Panc1 (cell line): ENCODE measurements around the gene SLC12A7. TPM values are rescaled to one million over a fixed set of nuclear protein-coding genes. Genes with fewer than 3 reads are reported as not detected.
A peak's percentile ranks its signal among the peaks of the same experiment; 100 is the strongest.

ENCODE experiments used
- ATAC-seq: fragments of 200-7000 bp; cut with Tn5 transposase; 2 replicates; pipeline ENCODE4 v1.9.1; 2020; ENCODE audit warnings: mild to moderate bottlenecking, moderate library complexity
- BruUV-seq: library from RNA; stranded (reverse); fragments of 400-500 nt; replicated peaks from 2 replicates; lab custom pipeline; 2021; lab: Mats Ljungman, UMichigan
- CTCF ChIA-PET: fragments of 300-600 bp; sonication (Branson Sonifier 250); formaldehyde crosslinking; loops from one replicate; lab custom pipeline; 2022; ENCODE audit warnings: antibody characterized with exemption; lab: Charles Lee
- POLR2A ChIA-PET: fragments of 300-600 bp; sonication (Branson Sonifier 250); formaldehyde crosslinking; loops from one replicate; lab custom pipeline; 2022; ENCODE audit warnings: antibody characterized with exemption; lab: Charles Lee
- DNase-seq: peaks from one replicate; pipeline ENCODE4 v3.0.0-alpha.2; 2010; ENCODE audit warnings: low read depth, low spot score
- H3K27ac ChIP-seq: 2 replicates; pipeline ENCODE4 v1.5.1; 2011; ENCODE audit warnings: mild to moderate bottlenecking, low read length, inconsistent platforms
- H3K27me3 ChIP-seq: fragments of 200-500 bp; sonication (Bioruptor generic); 2 replicates; pipeline ENCODE4 v1.6.0; 2014; ENCODE audit warnings: low read length, inconsistent platforms; ENCODE audit not compliant: control insufficient read depth, insufficient read depth
- H3K36me3 ChIP-seq: fragments of 200-500 bp; sonication (Bioruptor generic); 2 replicates; pipeline ENCODE4 v1.5.1; 2014; ENCODE audit warnings: inconsistent platforms, mild to moderate bottlenecking, low read length, moderate library complexity; ENCODE audit not compliant: control insufficient read depth, insufficient read depth
- H3K4me1 ChIP-seq: 2 replicates; pipeline ENCODE4 v1.5.1; 2011; ENCODE audit warnings: inconsistent platforms, mild to moderate bottlenecking, low read length, moderate library complexity; ENCODE audit not compliant: control insufficient read depth, insufficient read depth
- H3K4me3 ChIP-seq, 2 experiments: 2 replicates each; pipeline ENCODE4 v1.5.1; 2011 to 2012; ENCODE audit warnings: low read depth in 2 of 2, low read length in 2 of 2, mild to moderate bottlenecking in 2 of 2, inconsistent platforms in 1 of 2, moderate library complexity in 1 of 2
- H3K9me3 ChIP-seq: fragments of 200-500 bp; sonication (Bioruptor generic); 2 replicates; pipeline ENCODE4 v1.5.1; 2014; ENCODE audit warnings: low read depth, mild to moderate bottlenecking, inconsistent platforms, low read length, moderate library complexity; ENCODE audit not compliant: control insufficient read depth, insufficient read depth
- POLR2AphosphoS5 ChIP-seq: IDR thresholded peaks from 2 replicates; pipeline ENCODE4 v1.6.1; 2012; ENCODE audit warnings: mild to moderate bottlenecking, low read depth, low read length, moderate library complexity
- SIN3A ChIP-seq: IDR thresholded peaks from 2 replicates; pipeline ENCODE4 v1.6.1; 2012; ENCODE audit warnings: low read depth, mild to moderate bottlenecking, low read length, moderate library complexity, borderline replicate concordance; ENCODE audit not compliant: insufficient read depth
- TCF7L2 ChIP-seq: IDR thresholded peaks from 2 replicates; pipeline ENCODE4 v1.6.1; 2011; ENCODE audit warnings: mild to moderate bottlenecking, low read depth, low read length, inconsistent platforms
- in situ Hi-C: cut with HindIII; loops from 2 replicates; pipeline ENCODE4 v1.10.0; 2016; ENCODE audit warnings: low sequenced_read_pairs, low pct_unique_long_range_greater_than_20kb
- intact Hi-C: fragments of 100-400 bp; cut with micrococcal nuclease; formaldehyde crosslinking; loops from one replicate; pipeline ENCODE4 v1.10.0; 2022; ENCODE audit not compliant: unreplicated experiment
- total RNA-seq: library from RNA; stranded (reverse); gene quantifications from one replicate; pipeline ENCODE4 v1.2.1, GENCODE V29; 2021; ENCODE audit not compliant: unreplicated experiment
- TF ChIP-seq, protein P1 (sequence below): fragments of 450-650 bp; IDR thresholded peaks from 2 replicates; pipeline ENCODE4 v1.5.1; 2017; ENCODE audit warnings: mild to moderate bottlenecking
- TF ChIP-seq, protein P2 (sequence below), 2 experiments: IDR thresholded peaks; 2 replicates each; pipeline ENCODE4 v1.6.1; 2011 to 2012; ENCODE audit warnings: low read depth in 2 of 2, control low read depth in 1 of 2, low read length in 1 of 2, mild to moderate bottlenecking in 1 of 2, moderate library complexity in 1 of 2; ENCODE audit not compliant: insufficient read depth in 1 of 2

Gene SLC12A7
- total RNA-seq, 1 experiment from 2014 or later = 297 TPM

DNA sequence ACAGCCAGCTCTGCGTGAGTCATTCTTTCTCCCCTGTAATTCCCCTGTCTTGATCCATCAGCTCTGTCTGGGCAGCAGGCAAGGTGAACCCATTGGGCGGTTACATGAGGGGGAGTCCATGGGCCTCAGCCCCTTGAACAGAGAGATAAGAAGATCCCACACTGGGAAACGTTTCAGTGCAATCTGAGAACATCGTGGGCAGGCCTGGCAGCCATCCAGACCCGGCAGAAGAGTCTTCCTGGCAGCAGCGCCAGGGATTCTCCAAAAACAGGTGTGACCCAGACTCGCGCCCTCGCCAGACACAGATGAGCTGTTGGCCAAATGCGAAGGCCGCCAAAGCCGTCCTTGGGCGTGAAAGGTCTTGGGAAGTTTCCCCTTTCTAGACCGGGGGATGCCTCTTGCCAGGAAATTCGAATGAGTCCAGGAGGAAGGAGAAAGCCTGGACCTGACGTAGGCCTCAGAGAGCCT lies 6.4 kb upstream of the SLC12A7 start:
- Histone ChIP-seq H3K4me1 (peaks cover 44% of the 10 kb centered on the region), H3K27me3 (no peaks in the 10 kb centered on the region), H3K9me3 (no peaks in the 10 kb centered on the region), H3K27ac (peak overlapping the region; percentile 42; the same call in 1 of the 2 replicates), H3K36me3 (no peaks in the 10 kb centered on the region), H3K4me3 (no peak overlapping the region)
- POLR2A ChIA-PET = interaction anchor here (0.6 kb wide), 1 partner anchor 12 kb away, joined by 5 read pairs; no protein-coding TSS in a partner anchor
- CTCF ChIA-PET = no interaction called here
- BruUV-seq = no TSS peak
- TF ChIP-seq, protein P1, sequence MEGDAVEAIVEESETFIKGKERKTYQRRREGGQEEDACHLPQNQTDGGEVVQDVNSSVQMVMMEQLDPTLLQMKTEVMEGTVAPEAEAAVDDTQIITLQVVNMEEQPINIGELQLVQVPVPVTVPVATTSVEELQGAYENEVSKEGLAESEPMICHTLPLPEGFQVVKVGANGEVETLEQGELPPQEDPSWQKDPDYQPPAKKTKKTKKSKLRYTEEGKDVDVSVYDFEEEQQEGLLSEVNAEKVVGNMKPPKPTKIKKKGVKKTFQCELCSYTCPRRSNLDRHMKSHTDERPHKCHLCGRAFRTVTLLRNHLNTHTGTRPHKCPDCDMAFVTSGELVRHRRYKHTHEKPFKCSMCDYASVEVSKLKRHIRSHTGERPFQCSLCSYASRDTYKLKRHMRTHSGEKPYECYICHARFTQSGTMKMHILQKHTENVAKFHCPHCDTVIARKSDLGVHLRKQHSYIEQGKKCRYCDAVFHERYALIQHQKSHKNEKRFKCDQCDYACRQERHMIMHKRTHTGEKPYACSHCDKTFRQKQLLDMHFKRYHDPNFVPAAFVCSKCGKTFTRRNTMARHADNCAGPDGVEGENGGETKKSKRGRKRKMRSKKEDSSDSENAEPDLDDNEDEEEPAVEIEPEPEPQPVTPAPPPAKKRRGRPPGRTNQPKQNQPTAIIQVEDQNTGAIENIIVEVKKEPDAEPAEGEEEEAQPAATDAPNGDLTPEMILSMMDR = no peak
- TF ChIP-seq SIN3A = no peak
- no peak for TF ChIP-seq TCF7L2
- TF ChIP-seq, protein P2, sequence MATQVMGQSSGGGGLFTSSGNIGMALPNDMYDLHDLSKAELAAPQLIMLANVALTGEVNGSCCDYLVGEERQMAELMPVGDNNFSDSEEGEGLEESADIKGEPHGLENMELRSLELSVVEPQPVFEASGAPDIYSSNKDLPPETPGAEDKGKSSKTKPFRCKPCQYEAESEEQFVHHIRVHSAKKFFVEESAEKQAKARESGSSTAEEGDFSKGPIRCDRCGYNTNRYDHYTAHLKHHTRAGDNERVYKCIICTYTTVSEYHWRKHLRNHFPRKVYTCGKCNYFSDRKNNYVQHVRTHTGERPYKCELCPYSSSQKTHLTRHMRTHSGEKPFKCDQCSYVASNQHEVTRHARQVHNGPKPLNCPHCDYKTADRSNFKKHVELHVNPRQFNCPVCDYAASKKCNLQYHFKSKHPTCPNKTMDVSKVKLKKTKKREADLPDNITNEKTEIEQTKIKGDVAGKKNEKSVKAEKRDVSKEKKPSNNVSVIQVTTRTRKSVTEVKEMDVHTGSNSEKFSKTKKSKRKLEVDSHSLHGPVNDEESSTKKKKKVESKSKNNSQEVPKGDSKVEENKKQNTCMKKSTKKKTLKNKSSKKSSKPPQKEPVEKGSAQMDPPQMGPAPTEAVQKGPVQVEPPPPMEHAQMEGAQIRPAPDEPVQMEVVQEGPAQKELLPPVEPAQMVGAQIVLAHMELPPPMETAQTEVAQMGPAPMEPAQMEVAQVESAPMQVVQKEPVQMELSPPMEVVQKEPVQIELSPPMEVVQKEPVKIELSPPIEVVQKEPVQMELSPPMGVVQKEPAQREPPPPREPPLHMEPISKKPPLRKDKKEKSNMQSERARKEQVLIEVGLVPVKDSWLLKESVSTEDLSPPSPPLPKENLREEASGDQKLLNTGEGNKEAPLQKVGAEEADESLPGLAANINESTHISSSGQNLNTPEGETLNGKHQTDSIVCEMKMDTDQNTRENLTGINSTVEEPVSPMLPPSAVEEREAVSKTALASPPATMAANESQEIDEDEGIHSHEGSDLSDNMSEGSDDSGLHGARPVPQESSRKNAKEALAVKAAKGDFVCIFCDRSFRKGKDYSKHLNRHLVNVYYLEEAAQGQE (IDR thresholded peaks at IDR 0.05; ENCODE audit: insufficient read depth in 1 of 2, low read depth in 2 of 2, low read length in 1 of 2) = no peak
- TF ChIP-seq POLR2AphosphoS5 = no peak
- intact Hi-C loops (no loop called here), in situ Hi-C loops (no loop called here)
- DNase-seq = no peak
- ATAC-seq = peak; percentile 56

DNA sequence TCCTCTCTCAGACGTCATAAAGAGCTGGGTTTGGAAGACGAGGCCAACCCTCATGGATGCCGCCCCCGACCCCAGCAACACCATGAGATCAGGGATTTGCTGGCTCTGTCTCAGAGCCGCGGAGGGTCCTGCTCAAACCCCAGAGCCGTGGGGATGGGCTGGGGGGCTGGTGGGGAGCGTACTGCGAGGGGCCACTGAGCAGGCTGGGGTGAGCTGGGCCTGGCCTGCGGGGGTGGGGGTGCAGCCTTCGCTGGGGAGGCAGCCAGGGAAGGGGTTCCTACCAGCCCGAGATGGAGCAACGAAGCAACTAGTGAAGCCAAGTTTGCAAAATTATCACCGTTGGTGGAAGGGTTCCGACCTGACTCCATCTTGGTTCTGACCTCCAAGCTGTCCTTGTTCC lies 5.1 kb upstream of the SLC12A7 start:
- Histone ChIP-seq H3K27me3 (no peaks in the 10 kb centered on the region), H3K4me1 (peaks cover 52% of the 10 kb centered on the region), H3K9me3 (no peaks in the 10 kb centered on the region), H3K27ac (peak overlapping the region; percentile 29; the same call in 1 of the 2 replicates), H3K4me3 (no peak overlapping the region), H3K36me3 (no peaks in the 10 kb centered on the region)
- DNase-seq (no peak), ATAC-seq (no peak)
- in situ Hi-C loops (no loop called here), intact Hi-C loops (no loop called here)
- BruUV-seq = no TSS peak
- no peak for TF ChIP-seq POLR2AphosphoS5
- TF ChIP-seq, protein P1 = no peak
- no peak for TF ChIP-seq TCF7L2
- TF ChIP-seq, protein P2 (IDR thresholded peaks at IDR 0.05; ENCODE audit: insufficient read depth in 1 of 2, low read depth in 2 of 2, low read length in 1 of 2) = no peak
- TF ChIP-seq SIN3A = no peak
- ChIA-PET POLR2A (interaction anchor here (0.6 kb wide), 1 partner anchor 14 kb away, joined by 3 read pairs; no protein-coding TSS in a partner anchor), CTCF (interaction anchor here (0.6 kb wide), 1 partner anchor 15 kb away, joined by 4 read pairs; no protein-coding TSS in a partner anchor)
